Endothelial cell of umbilical vein (primary cell): Measurements from ENCODE around the gene VIPAS39. TPM values are rescaled to one million over a fixed set of nuclear protein-coding genes. Genes with fewer than 3 reads are reported as not detected.

Source experiments
- BruUV-seq: library from RNA; stranded (reverse); fragments of 400-500 nt; replicated peaks from 2 replicates; lab custom pipeline; 2021; lab: Mats Ljungman, UMichigan
- CTCF ChIA-PET: fragments of 300-600, 350-600 bp; sonication (Branson Sonifier 250); formaldehyde crosslinking; loops from one replicate; lab custom pipeline; 2021; ENCODE audit warnings: antibody characterized with exemption, inconsistent platforms; lab: Charles Lee
- POLR2A ChIA-PET: fragments of 300-600, 350-600 bp; sonication (Branson Sonifier 250); formaldehyde crosslinking; loops from one replicate; lab custom pipeline; 2021; ENCODE audit warnings: antibody characterized with exemption, inconsistent platforms; lab: Charles Lee
- DNase-seq: peaks from one replicate; pipeline ENCODE4 v3.0.0-alpha.2; 2011; ENCODE audit warnings: low read depth, low spot score
- FAIRE-seq: peaks from 2 replicates; lab custom pipeline; 2011; peaks lifted over from hg19 to GRCh38; lab: Jason Lieb, UNC
- H2AFZ ChIP-seq: 2 replicates; pipeline ENCODE4 v1.6.0; 2012; ENCODE audit warnings: low read depth, low read length, control low read depth, inconsistent platforms
- H3K27ac ChIP-seq: 2 replicates; pipeline ENCODE4 v1.5.1; 2011; ENCODE audit warnings: low read depth, mild to moderate bottlenecking, control low read depth, low read length, moderate library complexity; ENCODE audit not compliant: insufficient read depth
- H3K27me3 ChIP-seq, 2 experiments: 2 replicates each; pipeline versions ENCODE4 v1.6.0 to v1.6.1; 2011; ENCODE audit warnings: low read length in 2 of 2, mixed read lengths in 1 of 2; ENCODE audit not compliant: control insufficient read depth in 2 of 2, insufficient read depth in 2 of 2
- H3K36me3 ChIP-seq, 2 experiments: 2 replicates in 1 of 2; 3 replicates in 1 of 2; pipeline ENCODE4 v1.5.1; 2011; ENCODE audit warnings: low read length in 2 of 2, mild to moderate bottlenecking in 1 of 2, moderate library complexity in 1 of 2; ENCODE audit not compliant: control insufficient read depth in 2 of 2, insufficient read depth in 2 of 2; ENCODE audit errors: extremely low read depth in 1 of 2
- H3K4me1 ChIP-seq: 3 replicates; pipeline ENCODE4 v1.5.1; 2011; ENCODE audit warnings: mild to moderate bottlenecking, low read length; ENCODE audit not compliant: control insufficient read depth, insufficient read depth; ENCODE audit errors: extremely low read depth
- H3K4me2 ChIP-seq: 2 replicates; pipeline ENCODE4 v1.6.1; 2011; ENCODE audit warnings: low read length, control low read depth, mixed read lengths; ENCODE audit not compliant: insufficient read depth
- H3K4me3 ChIP-seq, 3 experiments: fragments of 200-600 bp in 1 of 3; sonication (generic), shearing (Covaris generic) in 1 of 3; replicated peaks in 1 of 3; 2 replicates each; pipeline ENCODE4 v1.5.1; 2011 to 2016; ENCODE audit warnings: control low read depth in 3 of 3, low read length in 3 of 3, mild to moderate bottlenecking in 2 of 3, inconsistent platforms in 1 of 3, low read depth in 1 of 3, moderate library complexity in 1 of 3; ENCODE audit not compliant: insufficient read depth in 1 of 3
- H3K79me2 ChIP-seq: 2 replicates; pipeline ENCODE4 v1.6.0; 2012; ENCODE audit warnings: low read length, inconsistent platforms; ENCODE audit not compliant: control insufficient read depth, insufficient read depth
- H3K9ac ChIP-seq: replicated peaks from 2 replicates; pipeline ENCODE3; 2011; ENCODE audit warnings: low read length, control low read depth; ENCODE audit not compliant: insufficient read depth; ENCODE audit errors: extremely low read depth
- H3K9me1 ChIP-seq: replicated peaks from 3 replicates; pipeline ENCODE4 v1.6.0; 2011; ENCODE audit warnings: mild to moderate bottlenecking, low read length; ENCODE audit not compliant: control insufficient read depth, insufficient read depth; ENCODE audit errors: extremely low read depth
- H3K9me3 ChIP-seq: replicated peaks from 2 replicates; pipeline ENCODE4 v1.5.1; 2012; ENCODE audit warnings: low read length, inconsistent platforms; ENCODE audit not compliant: control insufficient read depth, insufficient read depth
- H4K20me1 ChIP-seq: replicated peaks from 2 replicates; pipeline ENCODE3; 2011; ENCODE audit warnings: mild to moderate bottlenecking, low read length; ENCODE audit not compliant: control insufficient read depth, insufficient read depth; ENCODE audit errors: extremely low read depth
- CTCF ChIP-seq, 2 donors: IDR thresholded peaks; 1 replicate in 1 of 2; 2 replicates in 1 of 2; pipeline ENCODE4 v1.5.1; 2011; ENCODE audit warnings: low read length in 2 of 2, mild to moderate bottlenecking in 2 of 2, moderate library complexity in 2 of 2, control low read depth in 1 of 2, inconsistent platforms in 1 of 2, low read depth in 1 of 2; ENCODE audit not compliant: insufficient read depth in 1 of 2; ENCODE audit errors: extremely low read depth in 1 of 2
- EZH2 ChIP-seq: IDR thresholded peaks from 2 replicates; pipeline ENCODE4 v1.6.1; 2012; ENCODE audit warnings: borderline replicate concordance, low read depth, mild to moderate bottlenecking, moderate library complexity, low read length, inconsistent platforms; ENCODE audit not compliant: severe bottlenecking
- FOS ChIP-seq: IDR thresholded peaks from 2 replicates; pipeline ENCODE4 v1.6.1; 2011; ENCODE audit warnings: mild to moderate bottlenecking, low read length, moderate library complexity, borderline replicate concordance; ENCODE audit not compliant: insufficient read depth
- GATA2 ChIP-seq: IDR thresholded peaks from 2 replicates; pipeline ENCODE4 v1.7.0; 2011; ENCODE audit warnings: low read depth, mild to moderate bottlenecking, moderate library complexity, mixed read lengths, low read length; ENCODE audit not compliant: insufficient read length, insufficient read depth
- JUN ChIP-seq: IDR thresholded peaks from 2 replicates; pipeline ENCODE4 v1.6.1; 2011; ENCODE audit warnings: borderline replicate concordance, low read depth; ENCODE audit not compliant: insufficient read length, insufficient read depth
- MYC ChIP-seq: IDR thresholded peaks from one replicate; pipeline ENCODE4 v1.6.1; 2011; ENCODE audit warnings: mild to moderate bottlenecking, low read depth, low read length
- POLR2A ChIP-seq: IDR thresholded peaks from 2 replicates; pipeline ENCODE4 v1.6.1; 2012; ENCODE audit warnings: low read depth, mild to moderate bottlenecking, control low read depth, low read length
- POLR2AphosphoS5 ChIP-seq: IDR thresholded peaks from 2 replicates; pipeline ENCODE4 v1.6.1; 2012; ENCODE audit warnings: low read depth, mild to moderate bottlenecking, control low read depth, low read length, moderate library complexity; ENCODE audit not compliant: insufficient read depth
- dilution Hi-C: fragments of 300-500 bp; cut with MboI; formaldehyde crosslinking; loops from one replicate; pipeline ENCODE4 v1.15.0; 2019; ENCODE audit warnings: low sequenced_read_pairs; ENCODE audit not compliant: extremely low pct_ligation_motif_present
- intact Hi-C: fragments of 100-400 bp; cut with micrococcal nuclease; formaldehyde crosslinking; loops from one replicate; pipeline ENCODE4 v1.10.0; 2022
- polyA plus RNA-seq, 4 experiments: library from polyadenylated mRNA; depleted of rRNA in 3 of 4; stranded (reverse) in 3 of 4; unstranded in 1 of 4; fragments of >200 nt; gene quantifications; 2 replicates each; pipeline versions ENCODE4 v1.2.1 to v1.2.3, GENCODE V29; 2011 to 2012; ENCODE audit warnings: missing spikeins in 1 of 4
- total RNA-seq: library from RNA; stranded (reverse); gene quantifications from 2 replicates; pipeline ENCODE4 v1.2.3, GENCODE V29; 2021
- TF ChIP-seq, protein P1 (sequence below): IDR thresholded peaks from 2 replicates; pipeline ENCODE4 v1.6.1; 2011; ENCODE audit not compliant: insufficient read depth, insufficient read length

Gene VIPAS39
- total and polyA plus RNA-seq, 2 donors (not counting 3 experiments of a cell fraction or from before 2014, with no cell fraction given), result 24.2 to 28.2 TPM

- H2AFZ ChIP-seq, result no peak overlapping the region
- no peak for TF ChIP-seq JUN
- no peak for TF ChIP-seq GATA2
- TF ChIP-seq CTCF (IDR thresholded peaks at IDR 0.05; ENCODE audit: extremely low read depth in 1 of 2, insufficient read depth in 1 of 2, low read depth in 1 of 2, low read length in 2 of 2), result no peak
- no peak for TF ChIP-seq POLR2AphosphoS5
- no peak for TF ChIP-seq EZH2
- no peak for TF ChIP-seq FOS
- TF ChIP-seq, protein P1, sequence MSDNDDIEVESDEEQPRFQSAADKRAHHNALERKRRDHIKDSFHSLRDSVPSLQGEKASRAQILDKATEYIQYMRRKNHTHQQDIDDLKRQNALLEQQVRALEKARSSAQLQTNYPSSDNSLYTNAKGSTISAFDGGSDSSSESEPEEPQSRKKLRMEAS, result no peak
- no peak for TF ChIP-seq POLR2A
- no peak for TF ChIP-seq MYC
- H4K20me1 ChIP-seq, result no peaks in the 10 kb centered on the region
- intact Hi-C loops (no loop called here), dilution Hi-C loops (no loop called here)
- H3K27me3 ChIP-seq, result no peaks in the 10 kb centered on the region
- H3K9ac ChIP-seq, result no peak overlapping the region
- no peak overlapping the region for H3K4me2 ChIP-seq
- H3K4me3 ChIP-seq, result no peak overlapping the region
- H3K4me1 ChIP-seq, result no peaks in the 10 kb centered on the region
- no peaks in the 10 kb centered on the region for H3K9me3 ChIP-seq
- no peak overlapping the region for H3K27ac ChIP-seq
- no peaks in the 10 kb centered on the region for H3K9me1 ChIP-seq
- DNase-seq, result no peak
- peaks cover 0 to 11% of the 10 kb centered on the region in 2 experiments for H3K36me3 ChIP-seq
- no peaks in the 10 kb centered on the region for H3K79me2 ChIP-seq
- CTCF ChIA-PET, result no interaction called here
- FAIRE-seq, result no peak
- BruUV-seq, result no TSS peak
- POLR2A ChIA-PET, result no interaction called here
Observed at GRCh38 chr14:77421201-77421600, 36.2 kb downstream of the VIPAS39 start.
